Glomerular visceral epithelial cell (primary cell): ENCODE data around the gene IFNA1.
"Not testable (repeated sequence)": the region's sequence is repeated elsewhere in the genome, so short reads cannot be mapped to it uniquely, and the experiment has no call there.

ENCODE experiments used
- DNase-seq: peaks from one replicate; pipeline ENCODE4 v3.0.0-alpha.2; 2016; ENCODE audit errors: extremely low spot score

Gene IFNA1

DNA sequence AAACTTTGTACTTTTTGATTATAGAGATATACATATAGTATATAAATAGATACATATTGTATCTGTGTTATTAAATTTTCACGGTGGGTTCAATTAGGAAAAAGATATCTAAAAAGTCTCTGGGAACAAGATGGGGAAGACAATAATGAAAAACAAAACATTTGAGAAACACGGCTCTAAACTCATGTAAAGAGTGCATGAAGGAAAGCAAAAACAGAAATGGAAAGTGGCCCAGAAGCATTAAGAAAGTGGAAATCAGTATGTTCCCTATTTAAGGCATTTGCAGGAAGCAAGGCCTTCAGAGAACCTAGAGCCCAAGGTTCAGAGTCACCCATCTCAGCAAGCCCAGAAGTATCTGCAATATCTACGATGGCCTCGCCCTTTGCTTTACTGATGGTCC lies at the start of gene IFNA1:
Gene IFNA1 (plus strand): TSS at position 301 of the 400 bp plus-strand sequence. CDS start 69 bp downstream, at position 370.
- DNase-seq, result no peak

DNA sequence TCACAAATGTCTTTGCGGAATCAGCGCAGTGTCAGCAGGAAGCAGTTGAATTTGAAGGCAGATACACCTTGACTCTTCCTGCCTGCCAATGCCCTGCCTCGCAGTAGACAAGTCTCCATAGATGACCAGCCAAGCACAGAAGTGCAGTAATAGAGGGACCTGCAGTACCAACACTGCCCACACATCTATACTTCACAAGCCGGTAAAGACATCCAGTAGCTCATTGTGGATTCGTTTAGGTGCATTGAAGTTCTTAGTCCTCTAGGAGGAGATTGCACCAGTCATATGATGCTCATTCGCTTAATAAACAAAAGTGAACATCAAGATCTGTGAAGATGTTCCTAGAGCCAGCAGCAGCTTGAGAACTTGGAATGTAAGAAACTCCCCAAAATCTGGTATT lies 48.0 kb upstream of the IFNA1 start:
- peak; percentile 20 for DNase-seq

GRCh38 chr9:21395778-21396717 lies 44.2 kb upstream of the IFNA1 start:
- DNase-seq, result peak; percentile 42

DNA sequence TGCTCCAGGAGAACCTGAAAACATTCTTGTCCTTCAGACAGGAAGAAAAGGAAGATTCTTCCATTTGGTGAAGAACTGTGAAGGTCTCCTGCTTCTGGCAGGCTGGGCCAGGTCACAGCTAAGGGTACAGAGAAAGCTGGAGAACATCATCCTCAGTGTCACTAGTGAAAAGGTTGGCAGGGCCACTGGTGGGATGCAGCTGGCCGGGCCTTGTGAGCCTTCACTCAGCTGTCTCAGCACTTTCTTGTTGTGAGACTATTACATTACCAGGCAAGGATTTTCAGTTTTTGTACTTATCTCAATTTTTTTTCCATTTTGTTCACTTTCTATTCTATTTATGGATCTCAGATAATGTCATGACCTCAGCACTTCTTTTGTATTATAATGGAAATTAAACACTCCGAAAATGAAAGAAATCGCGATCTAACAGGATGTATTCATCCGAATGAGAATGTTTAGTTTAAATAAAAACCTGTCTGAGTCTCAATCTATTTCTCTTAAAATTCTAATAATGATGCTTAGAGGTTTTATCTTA lies 41.2 kb upstream of the IFNA1 start:
- DNase-seq, result no peak

DNA sequence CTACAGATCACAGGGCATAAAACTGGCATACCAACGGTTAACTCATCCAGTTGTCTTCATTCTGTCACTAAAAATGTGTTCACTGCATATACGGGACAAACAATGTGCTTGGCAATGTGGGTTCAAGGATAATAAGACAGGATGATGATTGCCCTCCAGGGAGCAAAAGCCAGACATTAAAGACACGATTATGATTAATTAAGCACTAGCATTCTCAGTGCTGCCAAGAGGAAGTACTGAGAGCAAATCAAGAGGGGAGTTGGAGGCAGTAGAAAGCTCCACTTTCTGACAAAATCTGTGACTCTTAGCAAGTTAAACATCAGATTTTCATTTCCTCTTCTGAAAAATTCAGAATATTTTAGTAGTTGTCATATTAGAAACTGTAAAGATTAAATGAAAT lies 40.3 kb upstream of the IFNA1 start:
- no peak for DNase-seq

GRCh38 chr9:21402386-21403251 lies 37.6 kb upstream of the IFNA1 start:
- DNase-seq, result no peak

- no peak for DNase-seq
Observed at GRCh38 chr9:21404146-21404545, 36.1 kb upstream of the IFNA1 start.

- DNase-seq, result no peak
Observed at GRCh38 chr9:21408817-21409216, 31.4 kb upstream of the IFNA1 start, which contains the start of gene IFNA8. Gene IFNA8, plus strand, starts transcription at chr9:21409117. Its CDS starts 60 bp downstream, at chr9:21409177.

DNA sequence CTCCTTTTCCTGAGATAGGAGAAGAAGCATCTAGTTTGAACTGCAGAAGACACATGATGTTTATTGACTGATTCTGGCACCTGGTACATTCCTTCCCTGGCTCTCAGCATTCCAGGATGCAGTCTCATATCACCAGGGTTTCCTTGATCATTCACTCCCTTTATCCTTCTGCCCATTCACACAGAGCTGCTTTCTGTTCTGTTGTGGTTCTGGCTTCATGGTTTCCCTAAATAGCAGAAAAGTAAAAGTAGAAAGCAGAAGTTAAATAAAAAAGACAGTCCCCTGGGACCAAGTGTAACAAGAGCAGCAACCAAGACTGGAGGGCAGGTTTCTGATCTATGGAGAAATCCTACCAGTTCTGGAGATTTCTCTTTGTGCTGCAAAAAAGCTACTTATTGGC lies 28.1 kb upstream of the IFNA1 start:
- no peak for DNase-seq

GRCh38 chr9:21413151-21413550 lies 27.1 kb upstream of the IFNA1 start:
- no peak for DNase-seq

GRCh38 chr9:21413624-21414023 lies 26.6 kb upstream of the IFNA1 start:
- DNase-seq, result no peak

- DNase-seq, result peak; percentile 33
Observed at GRCh38 chr9:21414220-21414940, 25.9 kb upstream of the IFNA1 start.

DNA sequence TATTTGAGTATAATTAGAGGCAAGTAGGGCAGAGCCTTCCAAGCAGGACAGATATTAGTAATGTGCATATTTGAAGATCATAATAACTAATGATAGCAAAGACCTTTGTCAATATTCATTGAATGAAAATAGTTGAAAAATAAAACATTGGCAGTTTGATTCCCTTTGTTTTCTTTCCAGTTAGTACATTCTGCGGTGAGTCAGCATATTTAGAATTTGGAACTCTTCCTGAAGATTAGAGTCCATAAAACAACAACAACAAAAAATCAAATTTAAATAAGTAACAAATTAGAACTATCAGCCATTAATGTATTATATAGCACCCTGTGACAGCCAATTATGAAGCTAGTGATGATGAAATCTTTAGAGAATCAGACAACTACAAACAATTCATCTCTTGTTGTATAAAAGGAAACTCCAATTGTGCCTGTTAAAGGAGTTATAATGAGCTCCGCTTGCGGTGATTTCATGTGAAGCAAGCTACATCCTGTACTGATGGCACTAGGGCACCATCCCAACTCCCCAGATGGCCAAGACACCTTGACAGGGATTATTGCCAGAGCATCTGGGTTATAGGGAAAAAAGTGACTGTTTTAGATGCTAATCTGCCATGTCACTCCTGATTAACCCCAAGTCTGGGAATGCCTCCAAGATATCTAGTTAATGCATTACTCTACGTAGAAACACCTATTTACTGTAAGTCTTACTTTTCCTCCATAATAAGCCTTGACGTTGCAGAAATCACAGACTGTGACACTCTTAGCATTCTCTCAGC lies 24.6 kb upstream of the IFNA1 start:
- DNase-seq, result peak; percentile 31

DNA sequence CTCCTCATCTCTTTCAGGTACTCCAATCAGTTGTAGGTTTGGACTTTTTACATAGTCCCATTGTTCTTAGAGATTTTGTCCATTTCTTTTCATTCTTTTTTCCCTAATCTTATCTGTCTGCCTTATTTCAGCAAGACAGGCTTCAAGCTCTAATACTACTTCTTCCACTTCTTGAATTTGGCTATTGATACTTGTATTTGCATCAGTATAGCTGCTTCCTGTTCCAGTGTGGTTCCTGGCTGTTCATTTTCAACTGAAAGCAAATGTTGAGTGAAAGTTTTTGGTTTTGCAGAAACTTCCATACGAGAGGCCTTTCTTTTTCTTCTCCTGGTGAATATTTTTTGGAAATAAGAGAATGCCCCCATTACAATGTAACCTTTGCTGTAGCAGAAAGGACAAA lies 12.0 kb upstream of the IFNA1 start:
- DNase-seq, result no peak

DNA sequence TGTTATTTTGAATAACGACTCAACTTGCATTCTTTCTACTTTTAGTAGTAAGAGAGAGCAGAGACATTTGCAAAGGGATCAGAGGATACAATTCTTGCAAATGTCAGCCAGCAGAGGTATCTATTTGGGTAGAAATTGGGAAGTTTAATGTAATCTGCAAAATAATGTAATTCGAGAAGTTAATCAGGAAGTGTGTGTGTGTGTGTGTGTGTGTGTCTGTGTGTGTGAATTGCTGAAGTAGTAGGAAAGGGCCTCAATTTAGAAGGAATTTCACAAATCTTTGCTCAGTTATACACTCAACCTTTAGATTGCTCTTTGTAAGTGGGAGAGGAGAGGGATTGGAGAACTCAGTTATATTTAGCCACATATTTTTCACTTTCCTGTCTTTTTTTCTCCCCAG lies 11.0 kb upstream of the IFNA1 start:
- DNase-seq, result no peak

- no peak for DNase-seq
Observed at GRCh38 chr9:21432672-21433425, 7.4 kb upstream of the IFNA1 start.

DNA sequence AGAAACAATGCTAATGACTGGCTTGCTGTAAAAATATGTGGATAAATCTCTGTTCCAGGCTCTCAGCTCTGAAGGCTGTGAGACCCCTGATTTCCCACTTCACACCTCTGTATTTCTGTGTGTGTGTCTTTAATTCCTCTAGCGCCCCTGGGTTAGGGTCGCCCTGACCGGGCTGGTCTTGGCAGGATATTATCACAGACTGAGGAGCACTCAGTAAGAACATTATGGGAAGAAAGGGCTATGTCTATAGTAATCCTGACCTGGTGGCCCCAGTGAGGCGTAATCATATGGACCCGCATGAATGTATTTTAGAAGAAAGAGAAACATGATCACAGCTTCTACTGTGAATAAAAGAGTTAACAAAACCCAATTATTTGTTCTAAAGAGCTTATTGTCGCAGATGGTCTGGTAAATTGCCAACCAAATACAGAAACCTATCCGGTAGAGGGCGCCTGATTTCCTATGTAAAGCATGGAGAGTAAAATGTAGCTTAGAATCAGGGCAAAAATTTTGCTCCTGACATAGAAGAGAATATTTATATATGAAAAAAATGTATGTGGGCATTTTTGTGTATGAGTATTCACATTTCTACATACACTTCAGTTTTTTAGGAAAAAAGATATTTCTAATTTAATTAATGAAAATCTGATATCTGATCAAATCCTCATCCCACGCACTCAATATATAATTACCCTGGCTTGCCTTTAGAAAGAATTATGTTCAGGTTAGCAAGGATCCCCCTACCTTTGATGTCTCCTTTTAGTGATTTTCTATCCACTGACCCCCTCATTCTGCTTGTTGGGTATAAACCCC lies 5.8 kb upstream of the IFNA1 start:
- DNase-seq, result peak; percentile 60

DNA sequence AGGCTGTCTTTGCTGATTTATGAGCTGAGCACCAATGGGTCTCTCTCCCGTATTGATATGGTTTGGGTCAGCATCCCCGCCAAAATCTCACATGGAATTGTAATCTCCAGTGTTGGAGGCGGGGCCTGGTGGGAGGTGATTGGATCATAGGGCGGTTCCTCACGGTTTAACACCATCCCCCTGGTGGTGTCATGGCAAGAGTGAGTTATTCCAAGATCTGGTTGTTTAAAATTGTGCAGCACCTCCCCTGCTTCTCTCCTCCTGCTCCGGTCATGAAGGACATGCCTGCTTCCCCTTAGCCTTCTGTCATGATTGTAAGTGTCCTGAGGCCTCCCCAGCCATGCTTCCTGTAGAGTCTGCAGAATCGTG lies 5.2 kb upstream of the IFNA1 start:
- not testable (repeated sequence) for DNase-seq
